ENCODE data around the gene DCTN3.
"Not testable (repeated sequence)": the region's sequence is repeated elsewhere in the genome, so short reads cannot be mapped to it uniquely, and the experiment has no call there.

DCTN3 gene

DNA sequence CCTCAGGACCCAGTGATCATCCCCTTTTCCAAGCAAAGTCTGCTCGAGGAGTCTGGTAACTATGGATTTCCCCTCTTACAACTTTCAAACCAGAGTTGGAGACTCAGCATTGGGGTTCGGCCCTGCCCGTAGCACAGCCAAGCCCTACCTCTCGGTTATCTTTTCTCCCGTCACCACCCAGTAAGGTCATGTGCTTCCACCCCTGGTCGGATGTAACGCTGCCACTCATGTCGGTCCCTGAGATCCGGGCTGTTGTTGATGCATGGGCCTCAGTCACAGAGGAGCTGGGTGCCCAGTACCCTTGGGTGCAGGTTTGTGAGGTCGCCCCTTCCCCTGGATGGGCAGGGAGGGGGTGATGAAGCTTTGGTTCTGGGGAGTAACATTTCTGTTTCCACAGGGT, 27.4 kb upstream of the DCTN3 start:
- CTCF ChIA-PET = interaction anchor here (1.2 to 2.2 kb wide), 4 partner anchors 10 to 346 kb away, joined by 3 to 7 read pairs (median 4); partner anchors contain the start of gene SIGMAR1
- POLR2A ChIA-PET (ENCODE audit: low non-redundant PET) = interaction anchor here (0.7 kb wide), 1 partner anchor 11 kb away, joined by 3 read pairs; no protein-coding TSS in a partner anchor

GRCh38 chr9:34647084-34647403, 26.7 kb upstream of the DCTN3 start:
- TF ChIP-seq, protein P1, sequence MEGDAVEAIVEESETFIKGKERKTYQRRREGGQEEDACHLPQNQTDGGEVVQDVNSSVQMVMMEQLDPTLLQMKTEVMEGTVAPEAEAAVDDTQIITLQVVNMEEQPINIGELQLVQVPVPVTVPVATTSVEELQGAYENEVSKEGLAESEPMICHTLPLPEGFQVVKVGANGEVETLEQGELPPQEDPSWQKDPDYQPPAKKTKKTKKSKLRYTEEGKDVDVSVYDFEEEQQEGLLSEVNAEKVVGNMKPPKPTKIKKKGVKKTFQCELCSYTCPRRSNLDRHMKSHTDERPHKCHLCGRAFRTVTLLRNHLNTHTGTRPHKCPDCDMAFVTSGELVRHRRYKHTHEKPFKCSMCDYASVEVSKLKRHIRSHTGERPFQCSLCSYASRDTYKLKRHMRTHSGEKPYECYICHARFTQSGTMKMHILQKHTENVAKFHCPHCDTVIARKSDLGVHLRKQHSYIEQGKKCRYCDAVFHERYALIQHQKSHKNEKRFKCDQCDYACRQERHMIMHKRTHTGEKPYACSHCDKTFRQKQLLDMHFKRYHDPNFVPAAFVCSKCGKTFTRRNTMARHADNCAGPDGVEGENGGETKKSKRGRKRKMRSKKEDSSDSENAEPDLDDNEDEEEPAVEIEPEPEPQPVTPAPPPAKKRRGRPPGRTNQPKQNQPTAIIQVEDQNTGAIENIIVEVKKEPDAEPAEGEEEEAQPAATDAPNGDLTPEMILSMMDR (conservative IDR thresholded peaks at IDR 0.05; ENCODE audit: low read depth) = no peak
- ChIA-PET POLR2A (ENCODE audit: low non-redundant PET) (interaction anchor here (1.4 to 1.5 kb wide), 2 partner anchors 9 to 18 kb away, joined by 4 to 5 read pairs; partner anchors contain the start of gene SIGMAR1), CTCF (interaction anchor here (0.6 to 2.2 kb wide), 8 partner anchors 9 to 347 kb away, joined by 3 to 7 read pairs (median 5); partner anchors contain the start of gene SIGMAR1)
- DNase-seq (ENCODE audit: low spot score) = no peak
- peak overlapping the region; percentile 89 for H3K27ac ChIP-seq

More for the DNA sequence above, 27.4 kb upstream of the DCTN3 start:
- no peak for DNase-seq (ENCODE audit: low spot score)
- TF ChIP-seq, protein P1 (conservative IDR thresholded peaks at IDR 0.05; ENCODE audit: low read depth) = no peak
- peak overlapping the region; percentile 89 for H3K27ac ChIP-seq

DNA sequence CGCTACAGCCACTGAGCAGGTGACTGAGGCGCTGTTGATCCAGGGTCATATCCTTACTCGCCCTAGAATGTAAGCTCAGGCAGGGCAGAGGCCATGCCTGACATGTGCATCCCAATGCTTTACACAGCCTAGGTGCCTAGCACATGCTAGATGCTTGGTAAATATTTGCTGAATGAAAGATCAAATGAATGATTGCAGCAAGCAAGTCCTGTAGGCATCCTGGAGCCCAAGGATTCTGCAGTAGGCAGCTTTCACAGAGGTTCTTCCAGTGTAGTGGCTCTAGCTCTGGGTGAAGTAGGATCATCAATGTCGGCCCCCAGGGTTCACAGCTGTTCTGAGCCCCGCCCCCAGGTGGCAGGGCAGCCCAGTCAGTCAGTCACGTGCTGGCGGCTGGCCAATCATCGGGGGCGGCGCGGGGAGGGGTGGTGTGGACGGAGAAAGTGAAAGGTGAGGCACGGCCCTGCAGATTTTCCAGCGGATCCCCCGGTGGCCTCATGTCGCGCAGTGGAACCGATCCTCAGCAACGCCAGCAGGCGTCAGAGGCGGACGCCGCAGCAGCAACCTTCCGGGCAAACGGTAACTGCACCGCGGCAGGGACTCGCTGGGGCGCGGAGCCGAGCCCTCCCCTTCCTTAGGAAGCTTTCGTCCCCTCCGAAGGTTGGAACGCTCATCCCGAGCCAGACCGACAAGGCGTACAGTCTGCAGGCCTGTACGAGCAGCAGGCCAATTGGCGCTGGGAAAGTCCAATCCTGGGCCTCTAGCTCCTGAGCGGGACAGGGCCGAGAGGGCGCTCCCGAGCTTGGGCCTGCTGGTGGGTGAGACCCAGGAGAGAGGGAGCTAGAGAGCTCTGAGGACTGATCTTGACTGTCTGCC, 26.2 kb upstream of the DCTN3 start, which contains the start of gene GALT:
GALT (plus strand) TSS at position 465 of the 873 bp plus-strand sequence; CDS start at position 495, 30 bp downstream.
- H3K27ac ChIP-seq = peak within 1 kb of the TSS; percentile 89
- ChIA-PET CTCF (interaction anchor here (0.6 to 2.2 kb wide), 11 partner anchors 8 to 348 kb away, joined by 3 to 7 read pairs (median 5); partner anchors contain the start of gene SIGMAR1), POLR2A (ENCODE audit: low non-redundant PET) (interaction anchor here (0.7 to 1.5 kb wide), 4 partner anchors 8 to 36 kb away, joined by 3 to 5 read pairs (median 4); partner anchors contain the start of gene SIGMAR1)
- TF ChIP-seq, protein P1 (conservative IDR thresholded peaks at IDR 0.05; ENCODE audit: low read depth) = peak; percentile 80
- peak; percentile 100 for DNase-seq (ENCODE audit: low spot score)

GRCh38 chr9:34644766-34645314, 24.5 kb upstream of the DCTN3 start:
- TF ChIP-seq, protein P1 (conservative IDR thresholded peaks at IDR 0.05; ENCODE audit: low read depth) = no peak
- DNase-seq (ENCODE audit: low spot score) = no peak
- peak overlapping the region; percentile 3 for H3K27ac ChIP-seq
- ChIA-PET CTCF (interaction anchor here (1.7 kb wide), 1 partner anchor 58 kb away, joined by 4 read pairs; no protein-coding TSS in a partner anchor), POLR2A (ENCODE audit: low non-redundant PET) (interaction anchor here (0.6 kb wide), 1 partner anchor 17 kb away, joined by 4 read pairs; no protein-coding TSS in a partner anchor)

DNA sequence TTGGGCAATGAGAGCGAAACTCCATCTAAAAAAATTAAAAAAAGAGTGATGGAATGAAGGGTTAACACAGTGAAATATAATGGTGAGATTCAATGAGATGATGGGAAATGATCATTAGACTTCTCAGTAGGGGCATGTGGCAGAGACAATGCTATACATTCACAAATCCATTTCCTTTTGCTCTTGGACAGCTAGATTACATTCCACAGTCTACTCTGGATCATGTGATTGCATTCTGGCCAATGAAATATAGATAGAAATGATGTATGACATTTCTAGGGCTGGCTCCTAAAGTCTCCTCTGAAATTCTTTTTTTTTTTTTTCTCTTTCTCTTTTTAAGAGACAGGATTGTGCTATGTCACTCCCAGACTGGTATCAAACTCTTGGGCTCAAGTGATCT, 22.4 kb upstream of the DCTN3 start:
- POLR2A ChIA-PET (ENCODE audit: low non-redundant PET) = no interaction called here
- DNase-seq (ENCODE audit: low spot score) = no peak
- no peak overlapping the region for H3K27ac ChIP-seq
- CTCF ChIA-PET = interaction anchor here (0.7 kb wide), 2 partner anchors 69 to 1523 kb away, joined by 3 read pairs; no protein-coding TSS in a partner anchor
- TF ChIP-seq, protein P1 (conservative IDR thresholded peaks at IDR 0.05; ENCODE audit: low read depth) = no peak

GRCh38 chr9:34639322-34639721, 19.0 kb upstream of the DCTN3 start:
- CTCF ChIA-PET = interaction anchor here (0.6 to 1.0 kb wide), 2 partner anchors 236 to 1067 kb away, joined by 3 to 4 read pairs; no protein-coding TSS in a partner anchor
- POLR2A ChIA-PET (ENCODE audit: low non-redundant PET) = interaction anchor here (0.6 to 0.7 kb wide), 2 partner anchors 35 to 517 kb away, joined by 9 to 11 read pairs; no protein-coding TSS in a partner anchor
- H3K27ac ChIP-seq; DNase-seq (ENCODE audit: low spot score): not testable (repeated sequence)

Measured in RWPE1 (cell line).